Gastroesophageal sphincter (tissue), 4 donors: ENCODE results near the gene BPIFB6. TPM values are rescaled to one million over a fixed set of nuclear protein-coding genes. Genes with fewer than 3 reads are reported as not detected.

Source experiments
- ATAC-seq: fragments of 150-250 bp; one replicate; pipeline ENCODE4 v1.9.1; 2016; ENCODE audit warnings: mild to moderate bottlenecking, moderate library complexity
- H3K27ac ChIP-seq, 4 donors: fragments of 200-600 bp; sonication (generic) in 3 of 4; 1 replicate in 3 of 4; 2 replicates in 1 of 4; pipeline ENCODE4 v1.5.1; 2016 to 2019
- H3K27me3 ChIP-seq: fragments of 200-600 bp; sonication (generic); one replicate; pipeline ENCODE4 v1.5.1; 2019
- H3K36me3 ChIP-seq, 2 donors: fragments of 200-600 bp; sonication (generic); one replicate each; pipeline ENCODE4 v1.5.1; 2019; ENCODE audit warnings: control low read depth in 1 of 2
- H3K4me1 ChIP-seq, 3 donors: fragments of 200-600 bp; sonication (generic); 1 replicate in 2 of 3; 2 replicates in 1 of 3; pipeline ENCODE4 v1.5.1; 2016 to 2019; ENCODE audit warnings: control low read depth in 2 of 3
- H3K4me3 ChIP-seq, 2 donors: fragments of 200-600 bp; sonication (generic); one replicate each; pipeline ENCODE4 v1.5.1; 2019; ENCODE audit warnings: mild to moderate bottlenecking in 1 of 2, moderate library complexity in 1 of 2
- H3K9me3 ChIP-seq, 3 donors: fragments of 200-600 bp; sonication (generic); one replicate each; pipeline ENCODE4 v1.5.1; 2017 to 2019; ENCODE audit warnings: control low read depth in 2 of 3
- EP300 ChIP-seq: sonication (generic); formaldehyde crosslinking; IDR thresholded peaks from one replicate; pipeline ENCODE4 v1.6.1; 2017; ENCODE audit warnings: antibody characterized with exemption, mild to moderate bottlenecking
- POLR2A ChIP-seq, 2 donors: fragments of 450-650 bp; IDR thresholded peaks; one replicate each; pipeline ENCODE4 v1.6.1; 2017; ENCODE audit warnings: antibody characterized with exemption in 2 of 2, mild to moderate bottlenecking in 2 of 2, moderate library complexity in 1 of 2
- POLR2AphosphoS5 ChIP-seq: sonication (generic); formaldehyde crosslinking; IDR thresholded peaks from one replicate; pipeline ENCODE4 v1.6.1; 2017; ENCODE audit warnings: antibody characterized with exemption
- WGBS, 2 donors: methylation state at CpG; one replicate each; pipeline ENCODE4 v1.1.5; 2018; ENCODE audit warnings: low coverage in 1 of 2; 5-methylcytosine and 5-hydroxymethylcytosine counted together
- total RNA-seq, 4 donors: library from RNA; depleted of rRNA; stranded (reverse); fragments of >200 nt; gene quantifications; one replicate each; pipeline ENCODE4 v1.1.0, GENCODE V29; 2016
- TF ChIP-seq, protein P1 (sequence below), 4 experiments: fragments of 200-600 bp in 2 of 4; fragments of 450-650 bp in 2 of 4; sonication (generic) in 1 of 4; IDR thresholded peaks; one replicate each; pipeline ENCODE4 v1.5.1; 2017 to 2019; ENCODE audit warnings: antibody characterized with exemption in 4 of 4, mild to moderate bottlenecking in 2 of 4, moderate library complexity in 2 of 4

The BPIFB6 gene
- total RNA-seq, 4 donors from 2014 or later, result not detected

DNA sequence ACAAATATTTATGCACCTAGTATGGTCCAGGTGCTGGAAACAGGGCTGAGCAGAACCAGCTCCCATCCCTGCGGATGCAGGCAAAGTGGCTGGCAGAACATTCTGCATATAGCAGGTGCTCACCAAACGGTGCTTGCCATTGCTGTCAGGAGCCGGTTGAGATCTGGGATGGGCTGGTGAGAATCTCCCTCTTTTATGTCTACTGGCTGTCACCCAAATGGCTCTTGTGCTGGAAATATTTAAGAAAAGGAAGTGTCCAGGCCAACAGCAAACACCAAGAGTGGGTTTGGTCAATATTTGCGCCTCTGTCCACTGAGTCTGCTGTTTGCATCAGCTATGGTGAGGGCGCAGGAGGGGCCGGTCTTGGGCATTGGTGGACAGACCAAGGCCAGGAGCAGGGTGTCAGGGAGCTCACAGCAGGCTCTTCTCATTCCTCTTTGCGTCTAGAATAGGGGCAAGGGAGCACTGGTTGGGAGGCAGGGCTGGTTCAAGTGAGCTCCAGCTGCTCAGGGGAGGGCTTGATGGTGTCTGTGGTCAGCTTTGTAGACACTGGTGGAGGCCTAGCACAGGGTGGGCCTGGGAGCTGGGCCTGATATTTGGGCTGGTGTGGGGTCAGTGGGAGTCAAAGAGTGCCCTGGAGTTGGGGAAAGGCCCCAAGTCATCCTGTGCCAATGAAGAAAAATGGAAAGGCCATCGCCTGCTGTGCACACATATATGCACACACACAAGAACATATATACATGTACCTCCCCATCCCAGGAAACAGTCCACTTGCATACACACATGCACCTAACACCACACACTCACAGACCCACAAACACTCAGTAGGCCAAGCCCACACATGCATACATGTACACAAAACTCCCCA, 25.3 kb upstream of the BPIFB6 start:
- no peak for TF ChIP-seq POLR2AphosphoS5
- TF ChIP-seq EP300, result no peak
- no peak for TF ChIP-seq POLR2A (IDR thresholded peaks at IDR 0.05)
- TF ChIP-seq, protein P1, sequence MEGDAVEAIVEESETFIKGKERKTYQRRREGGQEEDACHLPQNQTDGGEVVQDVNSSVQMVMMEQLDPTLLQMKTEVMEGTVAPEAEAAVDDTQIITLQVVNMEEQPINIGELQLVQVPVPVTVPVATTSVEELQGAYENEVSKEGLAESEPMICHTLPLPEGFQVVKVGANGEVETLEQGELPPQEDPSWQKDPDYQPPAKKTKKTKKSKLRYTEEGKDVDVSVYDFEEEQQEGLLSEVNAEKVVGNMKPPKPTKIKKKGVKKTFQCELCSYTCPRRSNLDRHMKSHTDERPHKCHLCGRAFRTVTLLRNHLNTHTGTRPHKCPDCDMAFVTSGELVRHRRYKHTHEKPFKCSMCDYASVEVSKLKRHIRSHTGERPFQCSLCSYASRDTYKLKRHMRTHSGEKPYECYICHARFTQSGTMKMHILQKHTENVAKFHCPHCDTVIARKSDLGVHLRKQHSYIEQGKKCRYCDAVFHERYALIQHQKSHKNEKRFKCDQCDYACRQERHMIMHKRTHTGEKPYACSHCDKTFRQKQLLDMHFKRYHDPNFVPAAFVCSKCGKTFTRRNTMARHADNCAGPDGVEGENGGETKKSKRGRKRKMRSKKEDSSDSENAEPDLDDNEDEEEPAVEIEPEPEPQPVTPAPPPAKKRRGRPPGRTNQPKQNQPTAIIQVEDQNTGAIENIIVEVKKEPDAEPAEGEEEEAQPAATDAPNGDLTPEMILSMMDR (IDR thresholded peaks at IDR 0.05), result no peak
- Histone ChIP-seq H3K36me3 (no peaks in the 10 kb centered on the region), H3K4me3 (no peak overlapping the region), H3K27me3 (peaks cover 7% of the 10 kb centered on the region), H3K27ac (no peak overlapping the region), H3K9me3 (peaks cover 0 to 15% (median 0%) of the 10 kb centered on the region in 3 donors), H3K4me1 (no peaks in the 10 kb centered on the region)
- 69 to 73% methylated on average over 2 to 4 of the region's 8 CpGs for WGBS, 2 donors
- ATAC-seq, result no peak

DNA sequence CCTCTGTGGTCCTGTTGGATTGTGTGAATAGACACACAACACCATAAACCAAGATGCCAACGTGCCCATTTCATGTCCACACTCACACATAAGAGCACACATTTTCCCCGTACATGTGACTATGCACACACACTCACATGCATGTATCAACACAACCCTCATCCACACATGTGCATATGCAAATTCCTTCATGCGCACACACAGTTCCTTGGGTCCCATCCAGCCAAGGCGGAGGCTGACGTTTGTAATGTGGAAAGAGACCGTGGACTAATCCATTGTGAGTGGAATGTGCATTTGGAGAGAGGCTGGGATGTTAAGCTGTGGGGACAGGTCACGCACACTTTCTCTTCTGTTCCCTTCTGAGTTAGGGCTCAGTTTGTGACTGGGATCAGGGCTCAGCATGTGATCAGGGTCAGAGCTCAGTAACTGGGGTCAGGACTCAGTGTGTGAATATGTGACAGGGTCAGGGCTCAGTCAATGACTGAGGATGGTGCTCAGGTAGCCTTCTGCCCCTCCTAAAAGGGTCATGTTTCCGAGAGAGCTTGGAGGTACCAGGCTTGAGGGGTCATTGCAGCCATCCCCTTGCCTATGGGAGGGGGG, 24.6 kb upstream of the BPIFB6 start:
- no peak for ATAC-seq

DNA sequence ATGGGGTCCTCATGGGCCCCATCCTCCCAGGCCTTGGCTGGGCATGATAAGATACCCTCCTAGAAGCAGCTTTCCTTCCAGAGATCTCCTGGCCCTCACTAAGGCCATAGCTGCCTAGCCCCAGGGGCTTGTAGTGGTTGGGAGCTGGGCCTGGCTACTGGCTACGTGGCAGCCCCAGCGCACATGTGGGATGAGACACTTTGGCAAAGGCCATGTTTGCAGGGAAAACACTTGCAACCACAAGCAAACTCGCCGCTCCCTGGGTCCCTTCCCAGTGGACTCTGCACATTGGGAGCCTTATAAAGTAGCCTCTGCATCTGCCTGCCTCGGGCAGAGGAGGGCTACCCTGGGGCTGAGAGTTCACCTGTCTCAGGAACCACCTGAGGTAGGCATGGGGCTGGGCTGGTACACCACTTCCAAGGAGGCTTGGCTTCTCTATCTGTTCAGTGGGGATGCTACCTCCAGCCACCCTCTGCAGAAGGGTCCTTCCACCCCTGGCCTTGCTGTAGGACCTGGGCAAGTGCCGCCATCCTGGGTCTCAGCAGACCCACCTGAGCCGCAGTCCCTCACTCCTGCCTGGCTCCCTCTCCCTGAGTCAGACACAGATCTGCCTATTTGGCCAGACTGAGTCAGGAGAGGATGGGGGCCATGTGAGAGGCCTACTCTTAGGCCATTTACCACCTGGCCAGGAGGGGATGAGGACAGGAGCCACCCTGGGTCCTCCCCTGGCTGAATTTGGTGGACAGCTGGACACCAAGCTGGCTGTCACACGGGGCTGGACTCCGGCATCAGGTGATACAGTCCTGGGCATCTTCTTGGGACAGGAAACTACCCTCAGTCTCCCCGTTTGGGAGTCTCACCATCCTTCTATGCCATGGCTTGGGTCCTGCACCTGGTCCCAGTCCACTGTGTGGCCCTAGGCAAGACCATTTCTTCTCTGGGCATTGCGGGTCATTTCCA, 23.8 kb upstream of the BPIFB6 start, which contains the start of gene BPIFB2:
TSS of gene BPIFB2 (plus strand) at position 329 of the 960 bp plus-strand sequence. CDS start 871 bp downstream, outside the sequence.
- no peak for ATAC-seq
- Histone ChIP-seq H3K4me3 (no peak within 1 kb of the TSS), H3K36me3 (no peaks in the 10 kb centered on the region), H3K27me3 (peaks cover 18% of the 10 kb centered on the region), H3K27ac (no peak within 1 kb of the TSS), H3K9me3 (peaks cover 0 to 15% (median 0%) of the 10 kb centered on the region in 3 donors), H3K4me1 (no peaks in the 10 kb centered on the region)
- TF ChIP-seq POLR2A (IDR thresholded peaks at IDR 0.05), result no peak
- TF ChIP-seq, protein P1 (IDR thresholded peaks at IDR 0.05), result no peak
- TF ChIP-seq EP300, result no peak
- no peak for TF ChIP-seq POLR2AphosphoS5
- WGBS, 2 donors, result no CpG with 5 or more reads among the region's 11 CpGs

More for the DNA sequence above, 24.6 kb upstream of the BPIFB6 start:
- WGBS, 2 donors, result 67 to 93% methylated on average over 3 to 6 of the region's 8 CpGs
- Histone ChIP-seq H3K4me3 (no peak overlapping the region), H3K9me3 (peaks cover 0 to 15% (median 0%) of the 10 kb centered on the region in 3 donors), H3K27me3 (peaks cover 12% of the 10 kb centered on the region), H3K4me1 (no peaks in the 10 kb centered on the region), H3K27ac (no peak overlapping the region), H3K36me3 (no peaks in the 10 kb centered on the region)
- TF ChIP-seq POLR2AphosphoS5 (no peak), EP300 (no peak), POLR2A (IDR thresholded peaks at IDR 0.05) (no peak)
- TF ChIP-seq, protein P1 (IDR thresholded peaks at IDR 0.05), result no peak

DNA sequence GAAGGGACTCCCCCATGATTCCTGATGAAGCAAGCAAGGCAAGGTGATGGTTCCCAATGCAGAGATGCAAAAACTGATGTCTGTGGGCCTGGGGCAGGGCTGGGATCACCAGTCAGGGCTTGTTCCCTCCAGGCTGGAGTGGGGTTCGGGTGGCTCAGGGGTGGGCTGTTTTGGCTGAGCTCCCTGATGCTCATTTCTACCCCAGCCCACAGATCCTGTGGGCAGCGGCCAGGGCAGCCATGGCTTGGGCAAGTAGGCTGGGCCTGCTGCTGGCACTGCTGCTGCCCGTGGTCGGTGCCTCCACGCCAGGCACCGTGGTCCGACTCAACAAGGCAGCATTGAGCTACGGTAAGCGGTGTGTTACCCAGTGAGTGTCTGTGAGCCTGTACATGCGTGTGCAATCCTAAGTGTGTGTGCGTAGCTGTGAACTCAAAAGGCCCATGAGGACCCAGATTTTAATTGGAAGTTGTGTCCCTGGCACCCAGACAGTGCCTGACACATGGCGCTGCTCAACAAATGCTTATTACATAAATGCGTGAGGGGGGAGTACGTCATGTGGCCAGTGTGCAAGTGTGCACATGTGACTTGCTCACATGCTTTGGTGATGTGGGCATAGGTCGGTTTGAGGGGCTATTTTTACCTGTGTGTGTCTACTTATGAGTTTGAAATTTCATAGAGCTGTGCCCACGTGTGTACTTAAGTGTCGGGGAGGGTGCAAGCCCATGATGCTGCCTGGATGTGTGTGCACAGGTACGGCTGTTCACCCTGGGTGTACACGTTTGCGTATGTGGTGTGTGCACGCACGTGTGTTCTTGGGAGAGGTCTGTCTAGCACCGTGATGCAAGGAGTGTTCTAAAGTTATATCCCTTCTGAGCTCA, 22.9 kb upstream of the BPIFB6 start:
- WGBS, 2 donors, result 70 to 79% methylated on average over 2 to 7 of the region's 23 CpGs
- Histone ChIP-seq H3K27me3 (peaks cover 24% of the 10 kb centered on the region), H3K4me1 (no peaks in the 10 kb centered on the region), H3K4me3 (no peak overlapping the region), H3K27ac (no peak overlapping the region), H3K9me3 (peaks cover 0 to 15% (median 0%) of the 10 kb centered on the region in 3 donors), H3K36me3 (no peaks in the 10 kb centered on the region)
- TF ChIP-seq POLR2AphosphoS5 (no peak), EP300 (no peak), POLR2A (IDR thresholded peaks at IDR 0.05) (no peak)
- TF ChIP-seq, protein P1 (IDR thresholded peaks at IDR 0.05), result no peak
- no peak for ATAC-seq
